Thymus (tissue), 2 donors: ENCODE results near the gene SIDT1. TPM values are rescaled to one million over a fixed set of nuclear protein-coding genes. Genes with fewer than 3 reads are reported as not detected.

Experiments used
- polyA plus RNA-seq: library from polyadenylated mRNA; stranded (reverse); fragments of 200-250 nt; gene quantifications from one replicate; pipeline ENCODE4 v1.2.3, GENCODE V29; 2013
- total RNA-seq: library from RNA; stranded (reverse); fragments of 120-200 nt; gene quantifications from one replicate; pipeline ENCODE4 v1.2.4, GENCODE V29; 2013
- donor health status: healthy.

The SIDT1 gene
- total and polyA plus RNA-seq, 2 donors = 4.2 to 12.6 TPM

Other genes with a start within 250 kb of the SIDT1 start
- gene CFAP44, start 91.1 kb upstream of the SIDT1 start, total RNA-seq = 5.4 TPM
- 16.5 TPM for gene CFAP44, start 91.1 kb upstream of the SIDT1 start, polyA plus RNA-seq
- gene SPICE1, start 17.4 kb upstream of the SIDT1 start, total RNA-seq = 10.2 TPM
- gene SPICE1, start 17.4 kb upstream of the SIDT1 start, polyA plus RNA-seq = 4.4 TPM
- gene USF3, start 164.1 kb downstream of the SIDT1 start, total RNA-seq = 9.3 TPM
- 8.6 TPM for gene USF3, start 164.1 kb downstream of the SIDT1 start, polyA plus RNA-seq
- 68.7 TPM for gene NAA50, start 213.7 kb downstream of the SIDT1 start, total RNA-seq
- gene NAA50, start 213.7 kb downstream of the SIDT1 start, polyA plus RNA-seq = 43.6 TPM
- gene ATP6V1A, start 214.5 kb downstream of the SIDT1 start, total RNA-seq = 39.6 TPM
- 30.0 TPM for gene ATP6V1A, start 214.5 kb downstream of the SIDT1 start, polyA plus RNA-seq